Duodenal mucosa (tissue), 2 donors: ENCODE data around the gene CMIP.

ENCODE experiments used
- H3K27ac ChIP-seq: one replicate; pipeline ENCODE4 v1.7.0; 2013; ENCODE audit warnings: low read depth, low read length
- H3K27me3 ChIP-seq, 2 donors: one replicate each; pipeline ENCODE4 v1.7.0; 2013; ENCODE audit warnings: low read length in 2 of 2, control low read depth in 1 of 2; ENCODE audit not compliant: insufficient read depth in 2 of 2, control insufficient read depth in 1 of 2
- H3K36me3 ChIP-seq, 2 donors: one replicate each; pipeline ENCODE4 v1.7.0; 2013; ENCODE audit warnings: low read length in 2 of 2, control low read depth in 1 of 2; ENCODE audit not compliant: insufficient read depth in 2 of 2, control insufficient read depth in 1 of 2
- H3K4me1 ChIP-seq, 2 donors: one replicate each; pipeline ENCODE4 v1.7.0; 2013; ENCODE audit warnings: low read length in 2 of 2, control low read depth in 1 of 2; ENCODE audit not compliant: insufficient read depth in 2 of 2, control insufficient read depth in 1 of 2
- H3K4me3 ChIP-seq, 2 donors: one replicate each; pipeline ENCODE4 v1.7.0; 2013; ENCODE audit warnings: low read length in 2 of 2, low read depth in 1 of 2
- H3K9ac ChIP-seq, 2 donors: one replicate each; pipeline ENCODE4 v1.7.0; 2013; ENCODE audit warnings: low read length in 2 of 2, low read depth in 1 of 2
- H3K9me3 ChIP-seq, 2 donors: one replicate each; pipeline ENCODE4 v1.7.0; 2013; ENCODE audit warnings: low read length in 2 of 2, control low read depth in 1 of 2; ENCODE audit not compliant: control insufficient read depth in 1 of 2

CMIP gene

GRCh38 chr16:81437865-81438264 is 6.7 kb upstream of the CMIP start:
- Histone ChIP-seq H3K36me3 (no peaks in the 10 kb centered on the region), H3K4me1 (peaks cover 2 to 4% of the 10 kb centered on the region in 2 donors), H3K27me3 (peaks cover 0 to 12% of the 10 kb centered on the region in 2 donors), H3K9ac (no peak overlapping the region), H3K27ac (no peak overlapping the region), H3K4me3 (no peak overlapping the region), H3K9me3 (no peaks in the 10 kb centered on the region)

- H3K9me3 ChIP-seq, result no peaks in the 10 kb centered on the region
- H3K27me3 ChIP-seq, result peaks cover 0 to 12% of the 10 kb centered on the region in 2 donors
- peaks cover 10 to 12% of the 10 kb centered on the region in 2 donors for H3K4me1 ChIP-seq
- H3K36me3 ChIP-seq, result no peaks in the 10 kb centered on the region
- H3K27ac ChIP-seq, result no peak overlapping the region
- H3K9ac ChIP-seq, result no peak overlapping the region
- no peak overlapping the region for H3K4me3 ChIP-seq
These were observed 3.5 kb upstream of the CMIP start for GRCh38 chr16:81440888-81441761.

- Histone ChIP-seq H3K36me3 (no peaks in the 10 kb centered on the region), H3K4me3 (no peak overlapping the region), H3K9ac (no peak overlapping the region), H3K9me3 (no peaks in the 10 kb centered on the region), H3K4me1 (peaks cover 14 to 16% of the 10 kb centered on the region in 2 donors), H3K27me3 (peaks cover 0 to 12% of the 10 kb centered on the region in 2 donors), H3K27ac (no peak overlapping the region)
These were observed 2.2 kb upstream of the CMIP start for GRCh38 chr16:81442220-81442915.

DNA sequence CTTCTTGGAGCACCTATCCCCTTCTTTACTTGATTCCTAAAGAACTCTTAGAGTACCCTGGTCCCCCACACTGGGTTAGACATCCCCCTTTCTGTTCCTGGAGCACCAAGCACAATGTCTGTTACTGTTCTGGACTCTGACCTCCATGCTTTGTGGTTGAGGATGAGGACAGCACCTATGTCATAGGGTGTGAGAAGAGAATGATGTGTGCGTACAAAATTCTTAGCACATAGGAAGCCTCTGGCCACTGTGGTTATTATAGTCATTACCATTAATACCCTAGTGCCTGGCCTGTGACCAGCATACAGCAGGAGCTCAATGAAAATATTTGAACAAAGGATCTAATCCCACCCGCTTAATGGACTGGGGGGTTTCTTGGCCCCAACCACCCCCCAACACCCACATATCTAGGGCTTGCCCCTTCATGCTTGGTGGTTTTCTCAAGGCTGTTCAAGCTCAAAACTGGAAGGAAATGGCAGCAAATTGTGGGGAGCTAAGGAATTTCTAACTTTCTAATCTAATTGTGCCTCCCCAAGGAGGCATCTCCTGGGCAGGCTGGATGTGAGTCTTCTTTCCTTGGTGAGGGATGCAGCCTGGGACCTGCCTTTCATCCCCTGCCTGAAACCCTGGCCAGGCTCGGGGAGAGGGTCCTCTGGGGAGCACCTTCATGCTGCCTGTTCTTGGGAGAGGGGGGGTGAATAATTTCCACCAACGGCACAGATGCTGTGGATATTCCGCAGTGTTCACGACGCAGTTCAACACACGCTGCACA is 1.5 kb upstream of the CMIP start:
- Histone ChIP-seq H3K4me1 (peaks cover 19 to 22% of the 10 kb centered on the region in 2 donors), H3K9ac (no peak overlapping the region), H3K9me3 (no peaks in the 10 kb centered on the region), H3K36me3 (no peaks in the 10 kb centered on the region), H3K27me3 (peaks cover 0 to 7% of the 10 kb centered on the region in 2 donors), H3K4me3 (no peak overlapping the region), H3K27ac (no peak overlapping the region)

DNA sequence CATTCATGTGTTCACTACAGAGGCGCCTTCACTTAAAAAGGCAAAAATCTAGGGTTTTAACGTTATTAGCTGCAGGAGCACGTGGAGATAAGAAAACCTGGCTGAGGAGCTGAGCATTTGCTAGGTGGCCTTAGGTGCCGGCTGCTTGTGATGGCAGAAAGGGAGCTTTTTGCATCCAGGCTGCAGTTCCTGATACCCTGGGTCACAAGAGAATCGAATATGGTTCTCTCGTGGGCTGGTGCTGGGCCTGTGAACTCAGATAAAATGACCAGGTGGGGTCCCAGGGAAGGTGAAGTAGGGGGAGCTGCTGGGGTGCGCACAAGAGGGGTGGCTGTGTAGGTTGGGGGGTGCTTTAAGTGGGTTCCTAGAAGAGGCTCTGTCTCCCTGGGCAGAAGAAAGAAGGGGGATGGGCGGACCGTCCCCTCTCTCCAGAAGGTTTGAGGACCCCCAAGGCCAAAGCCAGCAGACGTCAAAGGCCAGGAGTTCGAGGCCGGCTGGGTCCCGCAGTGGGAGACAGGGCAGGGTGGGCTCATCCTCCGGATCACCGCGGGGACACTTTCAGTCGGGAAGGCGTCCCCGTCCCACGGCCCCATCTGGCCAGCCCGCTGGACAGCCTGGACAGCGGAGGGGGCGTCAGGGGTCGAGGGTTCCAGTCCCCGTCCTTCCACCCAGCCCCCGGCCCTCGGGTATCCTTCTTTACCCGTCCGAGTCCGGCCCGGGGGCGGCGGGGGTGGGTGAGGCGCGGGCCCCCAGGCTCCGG is 740 bp upstream of the CMIP start:
- Histone ChIP-seq H3K9ac (peak overlapping the region; percentile 40 to 51), H3K27me3 (peaks cover 0 to 3% of the 10 kb centered on the region in 2 donors), H3K4me3 (peak overlapping the region; percentile 57 to 61), H3K9me3 (no peaks in the 10 kb centered on the region), H3K4me1 (peaks cover 26 to 29% of the 10 kb centered on the region in 2 donors), H3K27ac (no peak overlapping the region), H3K36me3 (no peaks in the 10 kb centered on the region)

- Histone ChIP-seq H3K4me1 (peaks cover 40 to 44% of the 10 kb centered on the region in 2 donors), H3K9ac (peak overlapping the region; percentile 92 to 98), H3K27me3 (no peaks in the 10 kb centered on the region), H3K27ac (peak overlapping the region; percentile 87), H3K9me3 (no peaks in the 10 kb centered on the region), H3K4me3 (peak overlapping the region; percentile 88 to 90), H3K36me3 (no peaks in the 10 kb centered on the region)
These were observed 744 bp downstream of the CMIP start for GRCh38 chr16:81445143-81445961.

- no peaks in the 10 kb centered on the region for H3K9me3 ChIP-seq
- H3K27ac ChIP-seq, result peak overlapping the region; percentile 87
- peaks cover 48 to 49% of the 10 kb centered on the region in 2 donors for H3K4me1 ChIP-seq
- H3K4me3 ChIP-seq, result peak overlapping the region; percentile 88 to 90
- no peaks in the 10 kb centered on the region for H3K27me3 ChIP-seq
- peak overlapping the region; percentile 92 to 98 for H3K9ac ChIP-seq
- H3K36me3 ChIP-seq, result no peaks in the 10 kb centered on the region
These were observed 1.6 kb downstream of the CMIP start for GRCh38 chr16:81445966-81446906.

GRCh38 chr16:81446907-81447268 is 2.3 kb downstream of the CMIP start:
- H3K9me3 ChIP-seq, result no peaks in the 10 kb centered on the region
- peak overlapping the region; percentile 87 for H3K27ac ChIP-seq
- H3K4me3 ChIP-seq, result peak overlapping the region; percentile 88 to 90
- H3K36me3 ChIP-seq, result no peaks in the 10 kb centered on the region
- peak overlapping the region; percentile 92 to 98 for H3K9ac ChIP-seq
- no peaks in the 10 kb centered on the region for H3K27me3 ChIP-seq
- peaks cover 55 to 56% of the 10 kb centered on the region in 2 donors for H3K4me1 ChIP-seq
